H1 (cell line): ENCODE results near the gene TFCP2. TPM values are rescaled to one million over a fixed set of nuclear protein-coding genes. Genes with fewer than 3 reads are reported as not detected.

Experiments used
- BACH1 ChIP-seq: IDR thresholded peaks from 2 replicates; pipeline ENCODE4 v1.6.1; 2012; ENCODE audit warnings: low read length, improper control_type of control experiment
- BRCA1 ChIP-seq: IDR thresholded peaks from 2 replicates; pipeline ENCODE4 v1.6.1; 2012; ENCODE audit warnings: low read depth, low read length, improper control_type of control experiment
- JUND ChIP-seq: IDR thresholded peaks from 2 replicates; pipeline ENCODE4 v1.6.1; 2011; ENCODE audit warnings: mild to moderate bottlenecking, improper control_type of control experiment, low read length
- PHF8 ChIP-seq: fragments of 200-600 bp; sonication (generic); conservative IDR thresholded peaks from 2 replicates; pipeline ENCODE4 v1.7.1; 2012; ENCODE audit warnings: low read depth, mild to moderate bottlenecking, inconsistent platforms, low read length, moderate library complexity
- RAD21 ChIP-seq, 2 experiments: IDR thresholded peaks in 1 of 2; conservative IDR thresholded peaks in 1 of 2; 2 replicates each; pipeline ENCODE4 v1.6.1; 2011; ENCODE audit warnings: low read depth in 2 of 2, low read length in 2 of 2, improper control_type of control experiment in 1 of 2, inconsistent platforms in 1 of 2, mild to moderate bottlenecking in 1 of 2, moderate library complexity in 1 of 2
- SAP30 ChIP-seq: fragments of 300-600 bp; sonication (generic); IDR thresholded peaks from 2 replicates; pipeline ENCODE4 v1.7.1; 2012; ENCODE audit warnings: low read length, moderate library complexity, mild to moderate bottlenecking, inconsistent platforms; ENCODE audit not compliant: insufficient read depth, insufficient replicate concordance
- SIN3A ChIP-seq, 2 experiments: IDR thresholded peaks in 1 of 2; conservative IDR thresholded peaks in 1 of 2; 2 replicates each; pipeline ENCODE4 v1.6.1; 2011 to 2012; ENCODE audit warnings: low read length in 2 of 2, improper control_type of control experiment in 1 of 2, low read depth in 1 of 2, mild to moderate bottlenecking in 1 of 2
- TAF1 ChIP-seq: IDR thresholded peaks from 2 replicates; pipeline ENCODE4 v1.6.1; 2011; ENCODE audit warnings: mild to moderate bottlenecking, low read depth, low read length
- TBP ChIP-seq: IDR thresholded peaks from 2 replicates; pipeline ENCODE4 v1.6.1; 2011; ENCODE audit warnings: low read depth, low read length, improper control_type of control experiment
- YY1 ChIP-seq: IDR thresholded peaks from 2 replicates; pipeline ENCODE4 v1.6.1; 2011; ENCODE audit warnings: low read depth, mild to moderate bottlenecking, low read length
- polyA plus RNA-seq, 7 experiments: library from polyadenylated mRNA; depleted of rRNA in 3 of 7; stranded (reverse) in 5 of 7; unstranded in 2 of 7; fragments of >200 nt in 5 of 7; fragments of 200-250 nt in 2 of 7; gene quantifications; 1 replicate in 5 of 7; 2 replicates in 1 of 7; 4 replicates in 1 of 7; pipeline versions ENCODE4 v1.2.1 to v1.2.3, GENCODE V29; 2011 to 2013; ENCODE audit warnings: missing spikeins in 2 of 7, mixed read lengths in 2 of 7
- total RNA-seq: library from RNA; stranded (reverse); fragmentation: NEBNext Ultra II Directional; extraction: Animal tissue kit (Norgen Biotek cat#: 25700); gene quantifications from 2 replicates; pipeline ENCODE4 v1.2.1, GENCODE V29; 2021
- TF ChIP-seq, protein P1 (sequence below): IDR thresholded peaks from 2 replicates; pipeline ENCODE4 v1.6.1; 2012; ENCODE audit warnings: inconsistent platforms
- TF ChIP-seq, protein P2 (sequence below), 3 experiments: IDR thresholded peaks; 1 replicate in 2 of 3; 2 replicates in 1 of 3; pipeline versions ENCODE4 v1.5.1 to v1.6.1; 2011; ENCODE audit warnings: low read length in 3 of 3, mild to moderate bottlenecking in 3 of 3, inconsistent platforms in 2 of 3, low read depth in 1 of 3, moderate library complexity in 1 of 3; ENCODE audit not compliant: insufficient read depth in 1 of 3; ENCODE audit errors: control extremely low read depth in 1 of 3

TFCP2 gene
- total and polyA plus RNA-seq, 2 of the 8 experiments (the other 6 are each of a cell fraction or from before 2014, with no cell fraction given) = 19.8 to 49.2 TPM

DNA sequence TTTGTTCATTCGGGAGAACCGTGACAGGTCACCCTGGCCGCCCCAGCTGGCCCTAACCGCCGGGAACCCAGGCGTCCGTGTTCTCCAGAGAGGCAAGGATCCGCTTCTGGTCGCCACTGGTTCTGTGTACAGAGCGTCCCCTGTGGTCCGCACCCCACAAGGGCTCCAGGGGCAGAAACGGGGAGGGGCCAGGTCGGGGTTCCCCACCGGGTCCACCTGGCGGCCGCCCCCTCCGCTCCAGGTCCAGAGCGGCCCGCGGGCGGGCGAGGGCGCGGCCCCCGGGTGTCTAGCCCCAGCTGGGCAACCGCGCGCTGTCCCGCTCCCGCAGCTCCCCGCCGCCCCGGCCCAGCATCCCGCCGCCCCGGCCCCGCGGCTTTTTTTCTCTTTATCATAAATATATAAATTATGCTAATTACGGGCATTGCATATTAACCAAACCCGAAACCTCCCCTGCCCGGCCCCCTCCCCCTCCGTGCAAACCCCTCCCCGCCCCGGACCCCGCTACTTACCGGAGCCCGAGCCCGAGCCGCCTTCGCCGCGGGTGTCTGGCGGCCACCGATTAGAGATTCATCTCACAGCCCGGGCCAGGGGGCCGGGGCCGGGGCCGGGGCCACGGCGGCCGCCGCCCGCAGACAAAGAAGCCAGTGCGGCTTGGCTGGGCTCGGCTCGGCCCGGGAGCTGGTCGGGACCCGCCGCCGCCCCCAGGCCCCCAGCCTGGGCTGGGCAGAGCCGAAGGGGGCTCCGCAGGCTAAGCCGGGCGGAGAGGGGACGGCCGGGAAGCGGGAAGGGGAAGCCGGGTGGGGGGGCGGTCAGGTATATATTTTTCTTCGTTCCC lies 44.4 kb upstream of the TFCP2 start (continued):
- peak; percentile 24; the same call in 1 of the 2 replicates for TF ChIP-seq TBP
- TF ChIP-seq, protein P1, sequence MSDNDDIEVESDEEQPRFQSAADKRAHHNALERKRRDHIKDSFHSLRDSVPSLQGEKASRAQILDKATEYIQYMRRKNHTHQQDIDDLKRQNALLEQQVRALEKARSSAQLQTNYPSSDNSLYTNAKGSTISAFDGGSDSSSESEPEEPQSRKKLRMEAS = no peak
- no peak for TF ChIP-seq JUND
- no peak for TF ChIP-seq BRCA1
- TF ChIP-seq SIN3A (conservative IDR thresholded peaks at IDR 0.05 in 1 of 2, IDR thresholded peaks at IDR 0.05 in 1 of 2; ENCODE audit: low read depth in 1 of 2, low read length in 2 of 2) = 0 out of 4 replicates have a peak, but pooled peaks have one; percentile 16 to 31
- TF ChIP-seq BACH1 = no peak
- TF ChIP-seq YY1 = no peak
- TF ChIP-seq, protein P2, sequence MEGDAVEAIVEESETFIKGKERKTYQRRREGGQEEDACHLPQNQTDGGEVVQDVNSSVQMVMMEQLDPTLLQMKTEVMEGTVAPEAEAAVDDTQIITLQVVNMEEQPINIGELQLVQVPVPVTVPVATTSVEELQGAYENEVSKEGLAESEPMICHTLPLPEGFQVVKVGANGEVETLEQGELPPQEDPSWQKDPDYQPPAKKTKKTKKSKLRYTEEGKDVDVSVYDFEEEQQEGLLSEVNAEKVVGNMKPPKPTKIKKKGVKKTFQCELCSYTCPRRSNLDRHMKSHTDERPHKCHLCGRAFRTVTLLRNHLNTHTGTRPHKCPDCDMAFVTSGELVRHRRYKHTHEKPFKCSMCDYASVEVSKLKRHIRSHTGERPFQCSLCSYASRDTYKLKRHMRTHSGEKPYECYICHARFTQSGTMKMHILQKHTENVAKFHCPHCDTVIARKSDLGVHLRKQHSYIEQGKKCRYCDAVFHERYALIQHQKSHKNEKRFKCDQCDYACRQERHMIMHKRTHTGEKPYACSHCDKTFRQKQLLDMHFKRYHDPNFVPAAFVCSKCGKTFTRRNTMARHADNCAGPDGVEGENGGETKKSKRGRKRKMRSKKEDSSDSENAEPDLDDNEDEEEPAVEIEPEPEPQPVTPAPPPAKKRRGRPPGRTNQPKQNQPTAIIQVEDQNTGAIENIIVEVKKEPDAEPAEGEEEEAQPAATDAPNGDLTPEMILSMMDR (IDR thresholded peaks at IDR 0.05; ENCODE audit: control extremely low read depth in 1 of 3, insufficient read depth in 1 of 3, low read depth in 1 of 3, low read length in 3 of 3) = peak; percentile 28 to 38 (median 29); a peak in 3 of 4 replicates
- TF ChIP-seq PHF8 = peak; percentile 37
- peak; percentile 46; the same call in 1 of the 2 replicates for TF ChIP-seq TAF1
- TF ChIP-seq SAP30 = no peak
- TF ChIP-seq RAD21 (IDR thresholded peaks at IDR 0.05 in 1 of 2, conservative IDR thresholded peaks at IDR 0.05 in 1 of 2; ENCODE audit: low read depth in 2 of 2, low read length in 2 of 2) = peak; percentile 11 to 39; a peak in 3 of 4 replicates
